Subcutaneous adipose tissue (tissue), 4 donors: ENCODE data around the gene TINAG. TPM values are rescaled to one million over a fixed set of nuclear protein-coding genes. Genes with fewer than 3 reads are reported as not detected.

ENCODE experiments used
- CTCF ChIP-seq: fragments of 450-650 bp; IDR thresholded peaks from one replicate; pipeline ENCODE4 v1.5.1; 2016; ENCODE audit warnings: low read depth, mild to moderate bottlenecking, control low read depth, antibody characterized with exemption, moderate library complexity
- total RNA-seq, 4 donors: library from RNA; depleted of rRNA; stranded (reverse); fragments of >200 nt; gene quantifications; one replicate each; pipeline ENCODE4 v1.1.0, GENCODE V29; 2016

TINAG gene
- total RNA-seq, 4 donors from 2014 or later, result not detected

- TF ChIP-seq CTCF, result no peak
Measured at GRCh38 chr6:54307439-54307910, 766 bp upstream of the TINAG start.

- TF ChIP-seq CTCF, result no peak
Measured at GRCh38 chr6:54308986-54309315, 710 bp downstream of the TINAG start.

- no peak for TF ChIP-seq CTCF
Measured at GRCh38 chr6:54310377-54311152, 2.3 kb downstream of the TINAG start.

GRCh38 chr6:54315656-54316055, 7.4 kb downstream of the TINAG start:
- TF ChIP-seq CTCF, result no peak

GRCh38 chr6:54320871-54321270, 12.6 kb downstream of the TINAG start:
- no peak for TF ChIP-seq CTCF

GRCh38 chr6:54327631-54328030, 19.4 kb downstream of the TINAG start:
- no peak for TF ChIP-seq CTCF

GRCh38 chr6:54335871-54336270, 27.6 kb downstream of the TINAG start:
- TF ChIP-seq CTCF, result no peak
